K562 (cell line): ENCODE data around the gene DNAH9. TPM values are rescaled to one million over a fixed set of nuclear protein-coding genes. Genes with fewer than 3 reads are reported as not detected.

Experiments used
- CTBP1 ChIP-seq: fragments of 450-650 bp; IDR thresholded peaks from 2 replicates; pipeline ENCODE4 v1.6.1; 2016; ENCODE audit warnings: borderline replicate concordance
- GATAD2B ChIP-seq: fragments of 450-650 bp; IDR thresholded peaks from 2 replicates; pipeline ENCODE4 v1.6.1; 2017; ENCODE audit warnings: mild to moderate bottlenecking, borderline replicate concordance
- NFRKB ChIP-seq: fragments of 450-650 bp; IDR thresholded peaks from 2 replicates; pipeline ENCODE4 v1.6.1; 2016; ENCODE audit warnings: low read depth
- PATZ1 ChIP-seq: fragments of 250-450 bp; sonication (Bioruptor Pico); IDR thresholded peaks from 2 replicates; pipeline ENCODE4 v1.5.0; 2020; ENCODE audit warnings: mild to moderate bottlenecking, borderline replicate concordance
- POLR2G ChIP-seq: fragments of 200-400 bp; formaldehyde crosslinking; IDR thresholded peaks from 2 replicates; pipeline ENCODE4 v1.6.1; 2017; ENCODE audit warnings: low read depth, mild to moderate bottlenecking, antibody characterized with exemption, low read length, moderate library complexity
- POU5F1 ChIP-seq: fragments of 150-350 bp; IDR thresholded peaks from 2 replicates; pipeline ENCODE4 v1.6.1; 2014; ENCODE audit warnings: borderline replicate concordance, low read length, low read depth, mild to moderate bottlenecking; ENCODE audit not compliant: partially characterized antibody
- PTTG1 ChIP-seq: fragments of 450-650 bp; IDR thresholded peaks from 2 replicates; pipeline ENCODE4 v1.6.1; 2016; ENCODE audit warnings: low read depth, mild to moderate bottlenecking, missing genetic modification characterization, missing compliant biosample characterization
- RBM34 ChIP-seq: fragments of 200-400 bp; formaldehyde crosslinking; IDR thresholded peaks from 2 replicates; pipeline ENCODE4 v1.6.1; 2018; ENCODE audit warnings: low read length, borderline replicate concordance; ENCODE audit not compliant: insufficient read depth
- SIN3B ChIP-seq: fragments of 450-650 bp; IDR thresholded peaks from 2 replicates; pipeline ENCODE4 v1.6.1; 2017; ENCODE audit warnings: low read depth, mild to moderate bottlenecking, moderate library complexity
- ZNF165 ChIP-seq: fragments of 250-450 bp; sonication (Bioruptor Pico); IDR thresholded peaks from 2 replicates; pipeline ENCODE4 v1.4.0; 2020; ENCODE audit warnings: borderline replicate concordance
- ZNF354B ChIP-seq: fragments of 250-450 bp; sonication (Bioruptor Pico); IDR thresholded peaks from 2 replicates; pipeline ENCODE4 v1.4.0; 2020
- ZNF699 ChIP-seq: fragments of 250-450 bp; sonication (Bioruptor Pico); IDR thresholded peaks from 2 replicates; pipeline ENCODE4 v1.8.0; 2021; ENCODE audit warnings: mild to moderate bottlenecking, moderate library complexity; ENCODE audit not compliant: insufficient replicate concordance
- polyA plus RNA-seq, 8 experiments: library from polyadenylated mRNA; depleted of rRNA in 4 of 8; stranded (reverse) in 5 of 8; unstranded in 3 of 8; fragments of >200 nt; fragmentation: Nextera tagmentation in 2 of 8; fragmentation: Illumina TruSeq in 1 of 8; extraction: Ambion mirVana in 2 of 8; extraction: Trizol in 1 of 8; gene quantifications; 2 replicates each; pipeline versions ENCODE4 v1.2.1 to v1.2.3, GENCODE V29; 2011 to 2014; ENCODE audit warnings: inconsistent platforms in 1 of 8, missing spikeins in 1 of 8
- total RNA-seq, 7 experiments: library from RNA; depleted of rRNA in 6 of 7; stranded (reverse); fragments of >200 nt in 6 of 7; fragmentation: Illumina TruSeq in 2 of 7; extraction: Trizol in 2 of 7; gene quantifications; 2 replicates each; pipeline versions ENCODE4 v1.2.1 to v1.2.3, GENCODE V29; 2011 to 2021; ENCODE audit warnings: low replicate concordance in 1 of 7
- TF ChIP-seq, protein P1 (sequence below): fragments of 200-800 bp; sonication (Bioruptor generic); IDR thresholded peaks from 2 replicates; pipeline ENCODE4 v1.6.1; 2017; ENCODE audit warnings: missing genetic modification characterization, missing compliant biosample characterization
- TF ChIP-seq, protein P2 (sequence below): fragments of 250-450 bp; sonication (Bioruptor Pico); IDR thresholded peaks from 2 replicates; pipeline ENCODE4 v1.5.0; 2021
- TF ChIP-seq, protein P3 (sequence below): fragments of 250-450 bp; sonication (Bioruptor Pico); IDR thresholded peaks from 2 replicates; pipeline ENCODE4 v1.4.0; 2020

The DNAH9 gene
- total and polyA plus RNA-seq, 9 of the 15 experiments (the other 6 are each of a cell fraction or from before 2014, with no cell fraction given) = not detected

DNA sequence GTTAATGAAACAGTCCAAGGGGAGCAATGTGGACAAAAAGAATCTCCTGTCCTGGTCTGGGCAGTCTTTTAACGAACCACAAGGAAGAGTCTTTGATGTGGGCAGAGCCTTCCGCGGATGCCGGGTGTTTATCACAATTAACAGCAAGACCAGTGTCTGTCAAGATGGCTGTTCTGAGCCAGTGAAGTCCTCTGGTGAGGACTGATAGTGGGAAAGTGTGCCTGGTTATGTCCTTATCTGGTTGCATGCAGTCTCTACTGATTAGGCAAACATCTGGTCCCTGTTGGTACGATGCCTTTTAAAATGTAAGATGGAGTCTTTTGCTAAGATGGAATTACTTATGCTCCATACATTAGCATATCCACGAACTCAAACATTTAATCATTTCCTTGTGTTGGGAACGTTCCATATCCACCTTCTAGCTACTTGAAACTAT lies 310.5 kb downstream of the DNAH9 start (continued):
- TF ChIP-seq PTTG1 (tag) (peak; percentile 42; the same call in 1 of the 2 replicates), POLR2G (no peak), ZNF699 (CRISPR knock-in tag) (no peak), PATZ1 (CRISPR knock-in tag) (no peak), NFRKB (no peak), ZNF165 (CRISPR knock-in tag) (peak; percentile 47; the same call in 1 of the 2 replicates), CTBP1 (peak; percentile 81), POU5F1 (no peak), ZNF354B (peak; percentile 58; the same call in 1 of the 2 replicates), SIN3B (no peak), GATAD2B (peak; percentile 74; the same call in 1 of the 2 replicates), RBM34 (no peak)
- TF ChIP-seq, protein P1, sequence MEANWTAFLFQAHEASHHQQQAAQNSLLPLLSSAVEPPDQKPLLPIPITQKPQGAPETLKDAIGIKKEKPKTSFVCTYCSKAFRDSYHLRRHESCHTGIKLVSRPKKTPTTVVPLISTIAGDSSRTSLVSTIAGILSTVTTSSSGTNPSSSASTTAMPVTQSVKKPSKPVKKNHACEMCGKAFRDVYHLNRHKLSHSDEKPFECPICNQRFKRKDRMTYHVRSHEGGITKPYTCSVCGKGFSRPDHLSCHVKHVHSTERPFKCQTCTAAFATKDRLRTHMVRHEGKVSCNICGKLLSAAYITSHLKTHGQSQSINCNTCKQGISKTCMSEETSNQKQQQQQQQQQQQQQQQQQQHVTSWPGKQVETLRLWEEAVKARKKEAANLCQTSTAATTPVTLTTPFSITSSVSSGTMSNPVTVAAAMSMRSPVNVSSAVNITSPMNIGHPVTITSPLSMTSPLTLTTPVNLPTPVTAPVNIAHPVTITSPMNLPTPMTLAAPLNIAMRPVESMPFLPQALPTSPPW (CRISPR knock-in tag) = peak; percentile 70
- TF ChIP-seq, protein P2, sequence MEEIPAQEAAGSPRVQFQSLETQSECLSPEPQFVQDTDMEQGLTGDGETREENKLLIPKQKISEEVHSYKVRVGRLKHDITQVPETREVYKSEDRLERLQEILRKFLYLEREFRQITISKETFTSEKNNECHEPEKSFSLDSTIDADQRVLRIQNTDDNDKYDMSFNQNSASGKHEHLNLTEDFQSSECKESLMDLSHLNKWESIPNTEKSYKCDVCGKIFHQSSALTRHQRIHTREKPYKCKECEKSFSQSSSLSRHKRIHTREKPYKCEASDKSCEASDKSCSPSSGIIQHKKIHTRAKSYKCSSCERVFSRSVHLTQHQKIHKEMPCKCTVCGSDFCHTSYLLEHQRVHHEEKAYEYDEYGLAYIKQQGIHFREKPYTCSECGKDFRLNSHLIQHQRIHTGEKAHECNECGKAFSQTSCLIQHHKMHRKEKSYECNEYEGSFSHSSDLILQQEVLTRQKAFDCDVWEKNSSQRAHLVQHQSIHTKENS (CRISPR knock-in tag) = no peak
- TF ChIP-seq, protein P3, sequence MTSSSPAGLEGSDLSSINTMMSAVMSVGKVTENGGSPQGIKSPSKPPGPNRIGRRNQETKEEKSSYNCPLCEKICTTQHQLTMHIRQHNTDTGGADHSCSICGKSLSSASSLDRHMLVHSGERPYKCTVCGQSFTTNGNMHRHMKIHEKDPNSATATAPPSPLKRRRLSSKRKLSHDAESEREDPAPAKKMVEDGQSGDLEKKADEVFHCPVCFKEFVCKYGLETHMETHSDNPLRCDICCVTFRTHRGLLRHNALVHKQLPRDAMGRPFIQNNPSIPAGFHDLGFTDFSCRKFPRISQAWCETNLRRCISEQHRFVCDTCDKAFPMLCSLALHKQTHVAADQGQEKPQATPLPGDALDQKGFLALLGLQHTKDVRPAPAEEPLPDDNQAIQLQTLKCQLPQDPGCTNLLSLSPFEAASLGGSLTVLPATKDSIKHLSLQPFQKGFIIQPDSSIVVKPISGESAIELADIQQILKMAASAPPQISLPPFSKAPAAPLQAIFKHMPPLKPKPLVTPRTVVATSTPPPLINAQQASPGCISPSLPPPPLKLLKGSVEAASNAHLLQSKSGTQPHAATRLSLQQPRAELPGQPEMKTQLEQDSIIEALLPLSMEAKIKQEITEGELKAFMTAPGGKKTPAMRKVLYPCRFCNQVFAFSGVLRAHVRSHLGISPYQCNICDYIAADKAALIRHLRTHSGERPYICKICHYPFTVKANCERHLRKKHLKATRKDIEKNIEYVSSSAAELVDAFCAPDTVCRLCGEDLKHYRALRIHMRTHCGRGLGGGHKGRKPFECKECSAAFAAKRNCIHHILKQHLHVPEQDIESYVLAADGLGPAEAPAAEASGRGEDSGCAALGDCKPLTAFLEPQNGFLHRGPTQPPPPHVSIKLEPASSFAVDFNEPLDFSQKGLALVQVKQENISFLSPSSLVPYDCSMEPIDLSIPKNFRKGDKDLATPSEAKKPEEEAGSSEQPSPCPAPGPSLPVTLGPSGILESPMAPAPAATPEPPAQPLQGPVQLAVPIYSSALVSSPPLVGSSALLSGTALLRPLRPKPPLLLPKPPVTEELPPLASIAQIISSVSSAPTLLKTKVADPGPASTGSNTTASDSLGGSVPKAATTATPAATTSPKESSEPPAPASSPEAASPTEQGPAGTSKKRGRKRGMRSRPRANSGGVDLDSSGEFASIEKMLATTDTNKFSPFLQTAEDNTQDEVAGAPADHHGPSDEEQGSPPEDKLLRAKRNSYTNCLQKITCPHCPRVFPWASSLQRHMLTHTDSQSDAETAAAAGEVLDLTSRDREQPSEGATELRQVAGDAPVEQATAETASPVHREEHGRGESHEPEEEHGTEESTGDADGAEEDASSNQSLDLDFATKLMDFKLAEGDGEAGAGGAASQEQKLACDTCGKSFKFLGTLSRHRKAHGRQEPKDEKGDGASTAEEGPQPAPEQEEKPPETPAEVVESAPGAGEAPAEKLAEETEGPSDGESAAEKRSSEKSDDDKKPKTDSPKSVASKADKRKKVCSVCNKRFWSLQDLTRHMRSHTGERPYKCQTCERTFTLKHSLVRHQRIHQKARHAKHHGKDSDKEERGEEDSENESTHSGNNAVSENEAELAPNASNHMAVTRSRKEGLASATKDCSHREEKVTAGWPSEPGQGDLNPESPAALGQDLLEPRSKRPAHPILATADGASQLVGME = 0 out of 2 replicates have a peak, but pooled peaks have one; percentile 35
